Measurements from ENCODE around the gene ANAPC7.

Gene ANAPC7

GRCh38 chr12:110371408-110372055 is 32.0 kb downstream of the ANAPC7 start:
- Histone ChIP-seq H3K27ac (replicated peaks) (no peak overlapping the region), H3K4me3 (replicated peaks; ENCODE audit: insufficient read depth, low read length) (no peak overlapping the region), H3K27me3 (ENCODE audit: insufficient read depth, poor library complexity, severe bottlenecking) (no peaks in the 10 kb centered on the region)
- TF ChIP-seq REST (IDR thresholded peaks at IDR 0.05; ENCODE audit: insufficient replicate concordance, low read depth) = no peak
- no peak for TF ChIP-seq SPI1 (IDR thresholded peaks at IDR 0.05; ENCODE audit: borderline replicate concordance, low read depth)
- no peak for TF ChIP-seq CTCF (IDR thresholded peaks at IDR 0.05; ENCODE audit: insufficient read depth, low read length)
- no peak; the same call in 1 of the 2 replicates for TF ChIP-seq POLR2AphosphoS5 (IDR thresholded peaks at IDR 0.05; ENCODE audit: low read depth)
- no peak for TF ChIP-seq GABPA (IDR thresholded peaks at IDR 0.05; ENCODE audit: low read depth)
- peak in 1 of 2 experiments; percentile 29 for DNase-seq (ENCODE audit: low read depth in 1 of 2, low spot score in 1 of 2)

- H3K4me3 ChIP-seq (replicated peaks; ENCODE audit: insufficient read depth, low read length) = no peak overlapping the region
- H3K27me3 ChIP-seq (ENCODE audit: insufficient read depth, poor library complexity, severe bottlenecking) = no peaks in the 10 kb centered on the region
- TF ChIP-seq GABPA (IDR thresholded peaks at IDR 0.05; ENCODE audit: low read depth) (no peak), CTCF (IDR thresholded peaks at IDR 0.05; ENCODE audit: insufficient read depth, low read length) (no peak), SPI1 (IDR thresholded peaks at IDR 0.05; ENCODE audit: borderline replicate concordance, low read depth) (no peak), REST (IDR thresholded peaks at IDR 0.05; ENCODE audit: insufficient replicate concordance, low read depth) (no peak), POLR2AphosphoS5 (IDR thresholded peaks at IDR 0.05; ENCODE audit: low read depth) (no peak)
- no peak for DNase-seq (ENCODE audit: low read depth in 1 of 2, low spot score in 1 of 2)
- H3K27ac ChIP-seq (replicated peaks) = no peak overlapping the region
Measured at GRCh38 chr12:110370732-110371231, 32.7 kb downstream of the ANAPC7 start.

GRCh38 chr12:110369992-110370391 is 33.5 kb downstream of the ANAPC7 start:
- no peaks in the 10 kb centered on the region for H3K27me3 ChIP-seq (ENCODE audit: insufficient read depth, poor library complexity, severe bottlenecking)
- no peak for TF ChIP-seq REST (IDR thresholded peaks at IDR 0.05; ENCODE audit: insufficient replicate concordance, low read depth)
- no peak for TF ChIP-seq POLR2AphosphoS5 (IDR thresholded peaks at IDR 0.05; ENCODE audit: low read depth)
- TF ChIP-seq SPI1 (IDR thresholded peaks at IDR 0.05; ENCODE audit: borderline replicate concordance, low read depth) = no peak
- TF ChIP-seq CTCF (IDR thresholded peaks at IDR 0.05; ENCODE audit: insufficient read depth, low read length) = no peak
- TF ChIP-seq GABPA (IDR thresholded peaks at IDR 0.05; ENCODE audit: low read depth) = no peak

More at GRCh38 chr12:110369992-110370391, 33.5 kb downstream of the ANAPC7 start:
- H3K27ac ChIP-seq (replicated peaks) = no peak overlapping the region
- no peak overlapping the region for H3K4me3 ChIP-seq (replicated peaks; ENCODE audit: insufficient read depth, low read length)
- DNase-seq (ENCODE audit: low read depth in 1 of 2, low spot score in 1 of 2) = no peak

Data from HL-60 (cell line).